GM21360 (cell line): Measurements from ENCODE around the gene DNAJC27.

Experiments used
- ATAC-seq: cut with Tn5 transposase; IDR thresholded peaks from one replicate; pipeline ENCODE4 v1.9.1; 2021; ENCODE audit warnings: mild to moderate bottlenecking, moderate library complexity; ENCODE audit not compliant: unreplicated experiment

The DNAJC27 gene

DNA sequence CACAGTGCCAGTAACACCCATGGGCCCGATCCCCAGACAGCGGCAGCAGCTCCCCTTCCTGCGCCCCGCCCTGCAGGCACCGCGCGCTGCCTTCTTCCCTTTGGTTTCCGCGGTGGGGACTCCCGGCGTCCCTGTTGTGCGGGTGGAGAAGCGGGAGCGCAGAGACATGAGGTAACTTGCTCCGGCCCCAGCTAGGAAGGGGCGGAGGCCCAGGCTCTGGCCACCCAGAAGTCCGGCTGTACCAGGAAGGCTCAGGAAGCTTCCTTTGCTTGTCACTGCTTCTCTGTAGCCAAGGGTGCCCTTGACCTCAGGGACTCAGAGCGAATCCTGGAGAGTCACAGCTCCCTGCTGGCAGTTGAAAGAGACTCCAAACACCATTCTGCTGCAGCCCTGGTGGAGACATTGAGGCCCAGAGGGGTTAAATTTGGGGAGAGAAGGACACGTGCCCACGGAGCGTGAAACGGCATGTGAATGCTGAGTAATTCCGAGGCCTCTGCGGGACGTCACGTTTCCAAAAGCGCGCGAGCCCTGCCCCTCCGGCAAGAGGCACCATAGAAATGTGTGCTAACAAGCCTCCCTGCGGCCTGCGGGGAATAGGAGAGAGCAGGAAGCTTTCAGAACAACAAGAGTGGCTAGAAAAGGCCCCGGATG, 45.0 kb downstream of the DNAJC27 start:
- ATAC-seq: no peak

DNA sequence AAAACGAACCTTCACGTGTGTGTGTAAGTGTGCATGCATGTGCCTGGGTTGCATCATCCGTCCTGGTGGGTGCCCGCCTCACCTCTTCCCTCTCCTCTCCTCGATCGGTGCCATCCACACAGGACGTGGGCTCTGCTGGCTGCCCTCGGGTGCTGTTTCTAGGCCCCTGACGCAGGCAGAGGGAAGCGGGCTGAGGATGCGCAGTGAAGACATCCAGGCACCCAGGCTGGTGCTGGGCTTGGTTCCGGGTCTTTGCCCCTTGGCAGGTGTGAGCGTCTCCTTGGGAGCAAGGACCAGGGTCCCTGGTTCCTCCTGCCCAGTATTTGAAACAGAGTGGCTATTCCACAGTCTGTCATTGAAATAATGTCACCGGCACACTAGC, 45.5 kb downstream of the DNAJC27 start:
- ATAC-seq: no peak

DNA sequence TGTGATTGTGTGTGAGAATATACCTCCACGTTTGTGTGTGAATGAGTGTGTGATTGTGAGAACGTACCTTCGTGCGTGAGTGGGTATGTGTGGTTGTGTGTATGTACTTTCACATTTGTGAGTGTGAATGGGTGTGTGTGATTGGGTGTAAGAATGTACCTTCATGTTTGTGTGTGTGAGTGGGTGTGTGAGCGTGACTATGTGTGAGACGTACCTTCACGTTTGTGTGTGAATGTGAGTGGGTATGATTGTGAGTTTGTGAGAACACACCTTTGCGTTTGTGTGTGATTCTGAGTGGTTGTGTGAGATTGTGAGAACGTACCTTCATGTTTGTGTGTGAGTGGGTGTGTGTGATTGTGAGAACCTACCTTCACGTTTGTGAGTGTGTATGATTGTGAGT, 45.9 kb downstream of the DNAJC27 start:
- ATAC-seq: no peak

DNA sequence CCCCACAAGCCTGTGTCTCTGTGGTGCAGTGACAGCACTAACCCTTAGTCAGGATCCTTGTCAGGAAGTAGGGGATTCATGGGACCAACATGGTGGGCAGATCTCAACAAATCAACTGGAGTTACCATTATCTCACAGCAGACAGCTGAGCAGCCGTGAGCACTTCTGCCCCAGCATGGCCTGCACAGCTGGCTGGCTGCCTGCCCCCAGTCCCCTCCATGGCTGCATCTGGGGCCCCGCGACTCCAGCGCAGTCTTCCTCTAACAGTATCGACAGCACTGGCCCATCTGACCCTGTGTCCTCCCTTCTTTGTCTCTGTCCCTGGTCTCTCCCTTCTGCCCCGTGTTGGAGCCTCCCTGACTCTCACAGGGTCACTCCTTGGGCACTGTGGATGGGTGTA, 47.0 kb downstream of the DNAJC27 start:
- ATAC-seq: no peak

DNA sequence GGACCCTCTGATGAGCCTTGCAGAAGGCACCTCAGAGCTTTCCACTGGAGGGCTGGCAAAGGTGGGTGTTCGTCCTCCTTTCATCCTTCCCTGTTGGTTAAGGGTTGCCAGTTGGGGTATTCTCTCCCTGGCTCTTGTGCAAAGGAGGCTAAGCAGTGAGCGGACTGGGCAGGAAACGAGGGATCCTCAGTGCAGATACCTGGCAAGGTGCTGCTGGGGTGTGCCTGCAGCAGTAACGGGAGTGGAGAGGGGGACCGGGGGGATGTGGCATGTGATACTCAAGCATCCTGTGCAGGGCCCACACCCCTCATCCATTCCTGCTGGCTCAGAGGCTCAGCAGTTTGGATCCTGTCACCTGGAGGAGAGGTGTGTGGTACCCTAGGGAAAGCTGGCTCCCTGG, 47.5 kb downstream of the DNAJC27 start:
- ATAC-seq: no peak

DNA sequence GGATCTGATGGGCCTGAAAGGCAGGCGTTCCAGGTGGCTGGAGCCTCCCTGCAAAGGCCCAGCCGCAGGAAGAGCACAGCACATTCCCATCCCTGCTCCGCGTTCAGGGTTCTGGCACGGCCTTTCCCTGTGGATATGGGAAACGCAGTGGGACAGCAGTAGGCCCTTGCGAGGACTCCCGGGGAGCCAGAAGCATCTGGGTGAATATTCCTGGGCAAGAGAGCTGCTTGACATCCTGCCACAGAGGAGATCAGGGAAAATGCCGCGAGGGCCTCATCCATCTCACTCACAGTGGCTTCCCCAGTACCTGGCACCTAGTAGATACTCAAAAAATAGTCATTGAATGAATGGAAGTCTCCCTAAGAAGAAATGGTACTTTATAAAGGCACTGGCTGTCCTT, 48.6 kb downstream of the DNAJC27 start:
- no peak for ATAC-seq

DNA sequence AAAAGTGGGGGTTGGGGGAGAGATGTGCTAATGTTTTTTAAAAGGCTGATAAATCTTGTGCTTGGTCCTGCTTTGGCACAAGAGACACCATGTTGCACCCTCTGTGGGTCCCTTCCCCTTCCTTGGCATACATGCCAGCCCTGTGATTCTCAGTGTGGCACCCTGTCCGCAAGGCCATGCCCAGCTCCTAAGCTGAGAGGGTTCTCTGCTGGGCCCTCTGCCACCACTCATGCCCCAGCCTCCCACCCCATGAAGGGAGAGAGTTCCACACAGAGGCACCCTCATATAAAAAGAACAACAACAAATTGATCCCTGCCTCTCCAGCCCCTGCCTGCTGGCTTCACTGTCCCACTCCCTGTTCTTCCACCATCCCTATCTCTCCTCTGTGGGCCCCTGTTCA, 49.2 kb downstream of the DNAJC27 start:
- no peak for ATAC-seq

DNA sequence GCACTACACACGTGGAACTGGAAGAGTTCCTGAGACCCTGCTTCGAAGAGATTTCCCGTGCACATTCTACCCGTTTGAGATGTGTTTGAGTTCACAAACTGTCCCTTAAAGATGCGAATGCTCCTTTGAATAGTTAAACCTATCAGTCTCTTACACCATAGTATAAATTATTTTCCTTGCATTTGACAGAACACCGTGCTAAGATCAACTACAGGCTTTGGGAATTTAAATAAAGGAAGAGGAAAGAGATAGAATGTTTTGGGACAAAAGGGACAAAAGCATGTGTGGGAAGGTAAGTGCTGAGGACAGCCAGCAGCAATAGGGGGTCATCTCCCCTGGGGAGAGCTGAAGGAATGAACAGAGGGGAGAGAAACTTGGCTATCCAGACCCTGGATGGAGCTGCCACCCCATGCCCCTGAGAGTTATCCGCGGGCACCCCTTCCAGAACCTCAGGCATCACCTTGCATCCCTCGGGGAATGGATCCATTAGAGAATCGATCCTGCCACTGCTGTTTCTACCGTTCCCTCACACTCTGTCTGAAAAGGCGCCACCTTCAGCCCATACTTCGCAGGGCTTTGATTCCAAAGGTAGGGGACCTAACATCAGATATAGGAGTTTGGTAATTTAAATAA, 50.8 kb downstream of the DNAJC27 start:
- ATAC-seq: no peak

DNA sequence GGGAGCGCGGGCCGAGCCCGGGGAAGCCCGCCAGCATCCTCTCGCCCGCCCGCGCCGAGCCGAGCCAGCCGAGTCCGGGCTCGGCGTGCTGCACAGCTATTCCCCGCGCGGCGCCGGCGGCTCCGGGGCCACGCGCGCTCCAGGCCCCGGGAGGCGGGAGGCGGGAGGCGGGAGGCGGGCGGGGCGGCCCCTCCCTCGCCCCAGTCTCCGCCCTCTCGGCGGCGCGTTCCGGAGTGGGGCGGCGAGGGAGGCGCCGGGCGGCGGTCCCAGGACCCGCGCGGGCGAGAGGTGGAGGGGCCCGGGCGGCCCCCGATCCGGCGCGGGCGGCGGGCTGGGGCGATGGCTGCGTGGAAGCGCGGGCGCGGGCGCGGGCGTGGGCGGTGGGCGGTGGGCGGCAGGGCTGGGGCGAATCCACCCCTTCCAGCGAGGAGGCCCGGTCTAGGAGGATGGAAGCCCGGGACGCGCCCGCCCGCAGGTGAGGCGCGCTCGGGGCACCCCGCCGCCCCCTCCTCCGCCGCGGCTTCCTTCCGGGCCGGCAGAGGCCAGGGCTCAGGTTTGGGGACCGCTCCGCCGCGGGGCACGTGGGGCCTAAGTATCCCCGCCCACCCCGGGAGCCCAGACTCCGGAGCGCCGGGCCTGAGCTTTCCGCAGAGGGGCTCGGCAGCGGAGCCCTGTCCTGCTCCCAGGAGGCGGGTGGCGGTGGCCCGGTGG, 51.5 kb downstream of the DNAJC27 start, which contains the start of gene ADCY3:
Gene ADCY3, minus strand, starts transcription at position 140 of the 711 bp plus-strand sequence. CDS start 1,250 bp downstream, outside the sequence.
- ATAC-seq: peak; percentile 38

DNA sequence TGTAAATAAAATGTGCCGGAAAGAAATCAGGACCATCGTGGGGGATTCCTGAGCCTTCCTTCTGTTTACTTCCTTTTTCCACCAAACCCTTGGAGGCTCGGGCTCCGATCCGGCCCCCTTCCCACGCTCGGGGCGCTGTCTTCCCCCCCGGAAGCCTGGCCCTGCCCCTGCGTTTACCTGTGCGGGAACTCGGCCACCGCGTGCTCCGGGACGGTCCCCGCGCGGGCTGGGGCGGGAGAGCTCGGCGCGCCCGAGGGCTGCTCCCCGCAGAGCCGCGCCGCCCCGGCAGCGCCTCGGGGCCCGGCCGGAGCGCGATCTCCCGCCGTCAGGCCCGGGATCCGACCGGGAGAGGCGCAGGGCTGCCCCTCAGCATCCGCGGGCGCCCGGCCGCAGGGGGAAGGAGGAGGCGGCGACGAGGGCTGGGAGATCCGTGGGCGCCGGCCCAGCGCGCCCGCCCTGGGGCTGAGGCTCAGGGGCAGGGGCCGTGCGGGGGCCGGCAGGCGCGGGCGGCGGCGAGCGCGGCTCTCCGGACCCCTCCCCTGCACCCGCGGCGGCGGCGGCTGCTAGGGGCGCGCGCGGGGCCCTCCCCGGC, 52.2 kb downstream of the DNAJC27 start:
- peak; percentile 10 for ATAC-seq

DNA sequence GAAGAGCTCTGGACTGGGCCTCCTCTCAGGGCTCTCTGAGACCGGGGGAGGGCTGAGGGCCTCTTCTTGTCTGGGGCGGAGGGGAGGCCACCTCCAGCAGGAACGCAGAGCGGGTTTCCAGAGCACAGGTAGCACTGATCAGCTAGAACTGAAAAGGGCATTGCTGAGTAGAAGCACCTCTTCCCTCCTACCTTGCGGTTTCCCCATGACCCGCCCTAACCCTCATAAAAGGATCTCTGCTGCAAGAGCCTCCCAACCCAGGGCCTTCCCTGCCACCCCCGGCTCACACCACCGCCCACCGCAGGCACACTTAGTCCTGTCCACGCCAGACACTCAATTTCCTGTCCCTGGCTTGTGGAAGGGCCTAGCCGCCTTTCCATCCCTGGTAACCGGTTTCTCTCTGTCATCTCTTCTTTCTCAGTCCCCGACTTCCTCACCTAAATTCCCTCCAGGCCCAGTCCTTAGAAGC, 52.7 kb downstream of the DNAJC27 start:
- no peak for ATAC-seq

DNA sequence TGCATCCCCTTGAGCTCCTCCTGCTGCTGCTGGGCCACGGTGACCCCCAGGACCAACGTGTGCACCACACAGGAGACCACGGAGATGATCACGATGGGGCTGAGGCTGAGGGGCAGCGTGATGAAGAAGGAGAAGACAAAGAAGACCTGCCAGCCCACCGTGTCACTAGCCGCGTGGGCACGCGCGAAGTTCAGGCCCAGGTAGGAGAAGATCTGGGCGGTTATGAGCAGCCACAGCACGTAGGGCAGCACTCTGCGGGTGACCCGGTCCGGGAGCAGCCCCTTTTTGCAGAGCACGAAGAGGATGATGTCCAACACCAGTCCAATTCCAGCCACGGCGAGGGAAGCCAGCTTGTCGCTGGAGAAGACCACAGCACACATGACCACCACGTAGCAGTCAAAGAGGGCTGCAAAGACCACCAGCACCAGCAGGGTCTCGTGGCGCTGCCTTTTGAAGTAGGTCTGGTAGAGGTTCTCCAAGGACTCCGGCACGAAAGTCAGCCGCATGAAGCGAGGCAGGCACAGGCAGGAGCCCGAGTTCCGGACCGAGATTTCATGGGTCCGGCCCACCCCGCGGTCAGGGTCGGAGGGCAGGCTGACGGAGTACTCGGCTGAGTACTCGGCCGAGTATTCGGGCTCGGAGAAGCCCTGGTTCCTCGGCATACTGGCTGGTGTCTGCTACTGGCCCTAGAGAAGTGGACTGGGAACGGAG, 53.3 kb downstream of the DNAJC27 start:
- ATAC-seq: no peak

DNA sequence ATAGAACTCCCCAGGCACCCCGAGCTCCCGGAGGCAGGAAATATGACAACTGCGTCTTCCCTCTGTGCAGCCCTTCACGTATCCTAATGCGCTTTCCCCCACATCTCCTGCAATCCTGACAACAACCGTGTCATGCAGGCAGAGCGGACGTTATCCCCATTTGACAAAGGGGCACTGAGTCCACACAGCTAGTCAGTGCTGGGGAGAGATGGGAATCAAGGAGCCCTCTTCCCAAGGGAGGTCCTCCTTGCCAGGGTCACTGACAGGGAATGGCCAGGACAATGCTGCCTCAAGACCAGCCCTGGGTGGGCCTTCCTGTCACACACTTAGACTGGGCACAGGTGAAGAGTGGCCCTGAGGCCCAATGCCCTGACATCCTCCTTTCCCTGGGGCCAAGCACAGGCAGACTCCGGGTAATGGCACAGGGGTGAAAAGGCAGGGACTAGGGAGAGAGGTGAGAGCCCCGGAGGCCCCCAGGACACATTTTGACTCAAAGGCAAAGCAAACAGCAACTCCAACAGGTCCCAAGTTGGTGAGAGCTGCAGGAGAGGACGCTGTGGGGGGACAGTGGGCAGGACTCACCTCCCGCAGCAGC, 53.9 kb downstream of the DNAJC27 start:
- no peak for ATAC-seq

DNA sequence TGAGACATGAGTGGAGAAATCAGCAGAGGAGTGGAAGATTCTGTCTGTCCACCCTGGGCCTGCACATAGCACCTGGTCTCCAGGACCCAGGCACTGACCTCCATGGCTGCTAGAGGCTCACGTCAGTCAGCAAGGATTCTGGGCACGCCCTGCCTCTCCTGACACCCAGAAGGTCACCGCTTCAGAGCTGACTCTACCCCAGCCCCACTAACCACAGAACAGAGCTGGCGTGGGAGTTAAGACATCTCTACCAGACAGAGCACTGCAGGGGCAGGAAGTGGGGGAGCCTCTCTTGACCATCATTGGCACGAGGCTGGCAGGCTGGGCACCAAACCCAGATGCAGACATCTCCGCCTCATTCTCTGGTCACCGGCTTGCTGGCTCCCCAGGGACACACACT, 54.7 kb downstream of the DNAJC27 start:
- ATAC-seq: no peak

DNA sequence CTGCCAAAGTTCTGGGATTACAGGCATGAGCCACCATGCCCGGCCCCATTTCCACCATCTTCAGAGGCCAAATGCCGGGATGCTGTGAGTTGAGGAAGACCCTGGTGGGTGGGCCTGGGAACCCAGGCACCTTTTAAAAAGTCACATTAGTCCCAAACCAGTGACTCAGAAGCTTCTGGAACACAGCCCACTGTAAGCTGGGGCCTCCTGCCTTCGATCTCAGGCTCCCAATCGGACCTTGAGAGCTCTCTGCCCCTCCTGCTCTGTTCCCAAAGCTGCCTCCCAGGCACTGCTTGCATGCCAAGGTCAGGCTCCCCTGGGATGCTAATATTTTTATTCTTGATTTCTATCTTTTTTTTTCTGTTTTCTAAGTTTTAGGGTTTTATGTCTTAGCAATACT, 56.0 kb downstream of the DNAJC27 start:
- ATAC-seq: no peak

DNA sequence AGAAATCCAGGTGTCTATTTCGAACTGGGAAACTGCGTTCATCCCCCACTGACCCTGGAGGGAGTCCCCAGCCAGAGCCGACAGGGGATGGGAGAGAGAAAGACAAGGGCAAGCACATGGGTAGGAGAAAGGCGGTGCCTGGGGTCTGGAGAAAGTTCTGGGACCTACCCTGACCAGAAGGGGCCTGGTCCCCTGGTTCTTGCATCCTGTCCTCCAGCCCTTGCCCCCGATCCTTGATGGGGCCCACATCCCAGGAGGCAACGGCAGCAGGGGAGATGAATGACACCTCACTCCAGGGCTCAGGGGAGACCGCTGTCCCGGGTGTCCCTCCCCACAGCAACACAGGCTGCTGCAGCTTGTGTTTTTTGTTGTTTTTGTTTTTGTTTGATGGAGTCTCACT, 56.6 kb downstream of the DNAJC27 start:
- no peak for ATAC-seq

DNA sequence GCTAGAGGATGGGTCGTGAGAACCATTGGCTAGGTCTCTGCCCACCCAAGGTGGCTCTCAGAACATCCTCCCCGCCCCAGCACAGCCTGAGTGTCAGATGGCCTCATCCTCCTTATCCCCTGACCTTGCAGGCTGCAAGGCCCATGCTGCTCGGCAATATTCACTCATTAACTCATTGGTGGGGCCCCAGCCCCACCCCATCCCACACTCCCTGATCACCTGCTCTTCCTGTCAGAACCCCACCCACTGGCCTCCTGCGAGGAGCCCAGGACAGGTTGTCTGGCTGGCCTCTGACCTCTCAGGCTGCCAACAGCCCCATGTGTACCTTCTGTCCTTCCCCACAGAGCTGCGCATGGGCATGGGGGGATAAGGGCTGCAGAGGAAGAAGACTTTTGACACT, 57.0 kb downstream of the DNAJC27 start:
- no peak for ATAC-seq

DNA sequence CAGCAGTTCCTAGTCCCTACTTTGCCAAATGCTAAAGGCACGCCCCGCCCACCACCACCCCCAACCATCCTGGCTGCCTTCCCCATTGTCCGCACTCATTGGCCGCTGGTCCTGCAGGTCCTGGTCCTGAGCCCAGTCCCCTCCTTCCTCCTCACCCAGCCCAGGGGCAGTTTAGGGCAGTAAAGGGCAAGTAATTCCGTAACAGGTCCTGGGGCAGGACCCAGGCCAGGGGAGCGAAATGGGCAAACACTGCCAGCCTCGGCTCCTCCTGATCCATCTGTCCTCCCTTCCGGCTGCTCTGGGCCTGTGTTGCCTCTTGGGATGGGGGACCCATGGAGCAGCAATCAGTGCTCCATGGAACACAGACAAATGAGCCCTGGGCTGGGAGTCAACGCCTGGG, 57.8 kb downstream of the DNAJC27 start:
- no peak for ATAC-seq

DNA sequence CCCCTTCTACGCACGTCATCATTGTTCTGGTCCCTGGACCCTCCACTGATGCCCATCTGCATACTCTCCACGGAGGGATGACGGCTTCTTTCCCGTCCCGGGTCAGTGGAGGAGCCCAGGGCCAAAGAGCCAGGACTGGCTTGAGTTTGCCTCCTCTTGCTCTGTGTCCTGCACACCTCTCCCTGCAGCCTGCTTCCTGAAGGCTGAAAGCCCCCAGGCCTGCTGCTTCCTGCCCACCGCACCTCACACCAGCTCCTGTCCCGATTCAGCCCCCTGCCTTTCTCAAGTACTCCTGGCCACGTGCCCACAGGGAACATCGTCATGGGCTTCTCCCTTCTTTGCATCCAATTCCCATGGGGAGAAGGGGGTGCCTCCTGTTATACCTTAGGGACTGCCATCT, 58.8 kb downstream of the DNAJC27 start:
- no peak for ATAC-seq

DNA sequence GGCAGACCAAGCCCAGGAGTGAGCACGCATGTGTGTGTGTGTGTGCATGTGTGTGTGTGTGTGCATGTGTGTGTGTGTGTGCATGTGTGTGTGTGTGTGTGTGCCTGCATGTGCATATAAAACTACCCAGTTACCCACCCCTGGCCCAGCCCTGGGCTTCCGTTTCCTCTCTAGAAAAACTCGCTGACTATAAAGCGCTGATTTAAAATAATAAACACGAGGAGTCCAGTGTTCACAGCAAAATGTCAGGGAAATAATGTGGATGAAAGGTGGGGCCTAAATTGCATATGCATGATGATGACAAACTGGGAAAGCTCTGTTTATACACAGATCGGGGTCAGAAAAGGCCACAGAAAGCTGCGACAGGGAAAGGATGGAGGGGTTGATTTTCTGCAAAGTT, 59.2 kb downstream of the DNAJC27 start:
- ATAC-seq: no peak

DNA sequence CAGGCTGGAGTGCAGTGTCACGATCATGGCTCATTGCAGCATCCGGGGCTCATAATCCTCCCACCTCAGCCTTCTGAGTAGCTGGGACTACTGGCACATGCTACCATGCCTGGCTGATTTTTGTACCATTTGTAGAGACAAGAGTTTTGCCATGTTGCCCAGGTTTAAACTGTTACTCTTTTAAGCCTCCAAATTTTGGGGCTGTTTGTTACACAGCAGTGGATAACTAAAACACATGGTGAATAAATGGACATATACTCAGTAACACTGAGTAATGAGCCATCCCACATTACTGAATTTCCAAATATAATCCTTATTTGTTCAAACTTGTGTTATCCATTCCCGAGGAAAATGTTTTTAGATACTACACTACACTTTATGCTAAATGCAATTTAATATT, 61.5 kb downstream of the DNAJC27 start:
- no peak for ATAC-seq
